Mammary microvascular endothelial cell (primary cell): ENCODE data around the gene RGS10. TPM values are rescaled to one million over a fixed set of nuclear protein-coding genes. Genes with fewer than 3 reads are reported as not detected.

Source experiments
- total RNA-seq: library from RNA; depleted of rRNA; stranded (reverse); fragments of >200 nt; gene quantifications from 2 replicates; pipeline ENCODE4 v1.2.3, GENCODE V29; 2015

The RGS10 gene, protein sequence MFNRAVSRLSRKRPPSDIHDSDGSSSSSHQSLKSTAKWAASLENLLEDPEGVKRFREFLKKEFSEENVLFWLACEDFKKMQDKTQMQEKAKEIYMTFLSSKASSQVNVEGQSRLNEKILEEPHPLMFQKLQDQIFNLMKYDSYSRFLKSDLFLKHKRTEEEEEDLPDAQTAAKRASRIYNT
- total RNA-seq = 60.9 and 61.0 TPM in 2 replicates

DNA sequence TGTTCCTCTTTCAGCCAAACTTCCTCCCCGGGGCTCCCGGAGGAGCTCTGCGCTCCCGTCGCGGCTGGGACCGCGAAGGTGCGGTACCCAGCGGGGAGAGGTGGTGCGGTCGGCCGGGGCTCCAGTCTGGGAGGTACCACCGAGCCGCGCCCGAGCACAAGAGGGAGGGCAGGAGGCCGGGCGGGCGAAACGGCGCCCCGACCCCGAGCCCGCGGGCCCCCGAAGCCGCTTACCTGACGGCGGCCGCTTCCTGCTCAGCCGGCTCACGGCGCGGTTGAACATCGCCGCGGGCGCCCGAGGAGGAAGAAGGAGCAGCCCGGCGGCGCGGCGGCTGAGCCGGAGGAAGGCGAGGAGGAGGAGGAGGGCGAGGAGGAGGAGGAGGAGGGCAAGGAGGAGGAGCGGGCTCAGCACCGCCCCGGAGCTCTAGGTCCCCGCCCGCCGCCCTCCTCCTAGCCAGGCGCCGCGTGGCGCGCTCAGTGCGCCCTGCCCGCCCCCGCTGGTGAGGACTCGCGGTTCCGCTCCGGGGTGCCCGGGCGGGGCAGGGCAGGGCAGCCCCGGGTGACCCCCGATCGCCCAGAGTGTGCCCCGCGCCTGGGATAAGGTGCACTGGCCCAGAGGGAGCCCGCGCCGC lies at the start of gene RGS10:
Gene RGS10 (minus strand): TSS at position 363 of the 631 bp plus-strand sequence. CDS start 81 bp downstream, at position 282.

Other genes with a start within 250 kb of the RGS10 start
- 36.1 and 37.2 TPM in 2 replicates for gene TIAL1, start 54.2 kb upstream of the RGS10 start, total RNA-seq
- 54.5 and 59.0 TPM in 2 replicates for gene BAG3, start 108.7 kb upstream of the RGS10 start, total RNA-seq
- gene INPP5F, start 183.3 kb upstream of the RGS10 start, total RNA-seq = 11.2 and 11.4 TPM in 2 replicates